HG03457 (cell line): ENCODE measurements around the gene ADK.
"Not testable (repeated sequence)": the region's sequence is repeated elsewhere in the genome, so short reads cannot be mapped to it uniquely, and the experiment has no call there.

Experiments used
- ATAC-seq: cut with Tn5 transposase; IDR thresholded peaks from one replicate; pipeline ENCODE4 v1.9.1; 2021; ENCODE audit warnings: moderate number of reproducible peaks; ENCODE audit not compliant: unreplicated experiment

ADK gene

DNA sequence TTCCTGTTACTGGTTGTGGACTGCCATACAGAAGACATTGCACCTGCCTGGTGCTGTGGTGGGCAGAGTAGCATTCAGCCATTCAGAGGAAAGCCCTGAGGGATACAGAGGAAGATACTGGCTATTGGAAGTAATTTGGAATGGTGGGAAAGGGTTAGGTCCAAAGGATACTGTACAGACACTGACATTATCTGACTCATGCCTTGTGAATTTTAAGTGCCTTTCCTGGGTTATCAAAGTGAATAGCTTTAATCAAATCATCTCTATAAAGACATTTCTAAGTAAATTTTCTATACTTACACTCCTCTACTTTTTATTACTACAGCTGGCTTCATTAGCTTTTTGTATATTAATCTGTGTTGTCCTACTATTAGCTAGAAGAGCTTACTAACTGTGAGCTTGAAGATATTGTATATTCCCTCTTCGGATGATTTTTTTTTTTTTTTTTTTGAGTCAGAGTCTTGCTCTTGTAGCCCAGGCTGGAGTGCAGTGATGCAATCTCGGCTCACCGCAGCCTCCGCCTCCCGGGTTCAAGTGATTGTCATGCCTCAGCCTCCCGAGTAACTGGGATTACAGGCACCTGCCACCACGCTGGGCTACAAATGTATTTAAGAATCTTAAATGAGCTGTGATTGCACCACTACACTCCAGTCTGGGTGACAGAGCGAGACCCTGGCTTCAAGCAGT lies 186.5 kb downstream of the ADK start:
- no peak for ATAC-seq

DNA sequence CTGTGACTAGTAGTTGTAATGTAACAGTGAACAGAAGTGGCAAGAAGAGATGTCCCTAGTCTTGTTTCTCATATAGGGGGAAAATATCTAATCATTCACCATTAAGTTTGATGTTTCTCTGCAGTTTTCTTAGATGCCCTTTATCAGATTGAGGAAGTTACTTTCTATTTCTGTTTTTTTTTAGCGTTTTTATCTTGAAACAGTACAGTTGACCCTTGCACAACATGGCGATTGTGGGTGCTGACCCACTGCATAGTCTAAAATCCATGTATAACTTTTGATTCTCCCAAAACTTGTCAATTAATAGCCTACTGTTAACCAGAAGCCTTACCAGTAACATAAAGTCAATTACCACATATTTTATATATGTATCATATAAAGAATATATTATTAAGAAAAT lies 192.0 kb downstream of the ADK start:
- no peak for ATAC-seq

DNA sequence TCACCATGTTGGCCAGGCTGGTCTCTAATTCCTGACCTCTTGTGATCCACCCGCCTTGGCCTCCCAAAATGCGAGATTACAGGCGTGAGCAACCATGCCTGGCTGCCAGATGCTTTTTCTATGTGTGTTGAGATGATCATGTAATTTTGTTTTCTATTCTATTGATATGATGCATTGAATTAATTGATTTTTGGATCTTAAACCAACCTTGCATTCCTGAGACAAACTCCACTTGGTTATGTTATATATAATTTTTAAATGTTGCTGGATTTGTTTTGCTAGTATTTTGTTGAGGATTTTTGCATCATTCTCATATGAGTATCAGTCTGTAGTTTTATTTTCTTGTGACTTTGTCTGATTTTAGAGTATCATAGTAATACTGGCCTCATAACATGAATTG lies 192.8 kb downstream of the ADK start:
- ATAC-seq, result no peak

DNA sequence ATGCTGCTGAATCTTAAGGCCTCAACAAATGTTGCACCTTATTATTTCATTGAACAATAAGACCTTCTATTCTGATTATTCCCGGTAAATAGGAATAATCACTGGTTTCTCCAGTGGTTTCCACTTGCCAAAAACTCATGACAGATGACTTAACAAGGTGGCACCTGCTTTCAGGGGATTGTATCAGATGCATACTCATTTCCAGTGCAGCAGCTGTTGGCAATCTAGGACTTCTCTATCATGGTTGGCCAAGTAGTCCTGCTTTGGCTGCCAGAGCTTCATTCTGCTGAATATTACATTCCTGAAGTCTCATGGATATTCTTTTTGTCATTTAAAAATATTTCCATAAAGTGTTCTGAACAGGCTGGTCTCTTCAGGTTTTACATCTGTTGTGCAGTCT lies 193.3 kb downstream of the ADK start:
- no peak for ATAC-seq

DNA sequence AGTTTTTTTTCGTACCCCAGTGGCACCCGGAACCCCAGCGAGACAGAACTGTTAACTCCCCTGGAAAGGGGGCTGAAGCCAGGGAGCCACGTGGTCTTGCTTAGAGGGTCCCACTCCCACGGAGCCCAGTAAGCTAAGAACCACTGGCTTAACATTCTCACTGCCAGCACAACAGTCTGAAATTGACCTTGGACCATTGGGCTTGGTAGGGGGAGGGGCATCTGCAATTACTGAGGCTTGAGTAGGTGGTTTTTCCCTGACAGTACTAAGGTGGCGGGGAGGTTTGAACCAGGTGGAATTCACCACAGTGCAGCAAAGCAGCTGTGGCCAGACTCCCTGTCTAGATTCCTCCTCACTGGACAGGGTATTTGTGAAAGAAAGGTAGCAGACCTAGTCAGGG lies 196.5 kb downstream of the ADK start:
- ATAC-seq, result no peak

DNA sequence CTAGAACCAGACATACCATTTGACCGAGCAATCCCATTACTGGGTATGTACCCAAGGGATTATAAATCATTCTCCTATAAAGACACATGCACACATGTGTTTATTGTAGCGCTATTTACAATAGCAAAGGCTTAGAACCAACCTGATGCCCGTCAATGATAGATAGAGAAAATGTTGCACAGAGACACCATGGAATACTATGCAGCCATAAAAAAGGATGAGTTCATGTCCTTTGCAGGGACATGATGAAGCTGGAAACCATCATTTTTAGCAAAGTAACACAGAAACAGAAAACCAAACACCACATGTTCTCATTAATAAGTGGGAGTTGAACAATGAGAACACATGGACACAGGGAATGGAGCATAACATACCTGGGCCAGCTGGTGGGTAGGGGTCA lies 202.0 kb downstream of the ADK start:
- ATAC-seq, result not testable (repeated sequence)

DNA sequence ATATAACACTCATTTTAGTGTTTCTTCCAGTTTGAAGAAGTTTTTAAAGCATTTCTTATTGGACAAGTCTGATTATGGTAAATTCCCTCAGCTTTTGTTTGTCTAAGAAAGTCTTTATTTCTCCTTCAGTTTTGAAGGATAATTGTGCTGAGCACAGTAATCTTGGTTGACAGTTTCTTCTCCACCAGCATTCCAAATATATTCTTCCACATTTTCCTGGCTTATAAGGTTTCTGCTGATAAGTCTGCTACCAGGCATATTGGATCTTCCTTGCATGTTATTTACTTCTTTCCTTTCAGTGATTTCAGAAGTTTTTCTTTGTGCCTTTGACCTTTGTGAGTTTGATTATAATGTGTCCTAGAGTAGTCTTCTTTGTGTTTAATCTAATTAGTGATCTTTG lies 210.7 kb downstream of the ADK start:
- ATAC-seq, result no peak

DNA sequence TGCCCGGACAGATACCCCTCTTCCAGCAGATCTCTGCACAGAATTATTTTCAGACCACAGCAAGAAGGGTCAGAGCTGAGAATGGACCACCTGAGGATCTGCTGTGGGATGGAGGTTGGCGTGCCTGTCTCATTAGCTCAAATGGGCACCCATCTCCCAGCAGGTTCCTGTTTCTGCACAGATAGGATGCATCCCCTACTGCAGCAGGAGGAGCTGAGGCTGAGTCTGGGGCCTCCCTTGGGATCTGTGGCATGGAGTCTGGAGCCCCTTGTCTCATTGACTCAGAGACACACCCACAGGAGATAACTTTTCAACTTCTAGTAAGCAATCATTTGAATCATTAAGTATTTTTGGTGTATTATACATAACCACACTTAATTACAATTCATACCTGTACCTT lies 212.7 kb downstream of the ADK start:
- no peak for ATAC-seq

DNA sequence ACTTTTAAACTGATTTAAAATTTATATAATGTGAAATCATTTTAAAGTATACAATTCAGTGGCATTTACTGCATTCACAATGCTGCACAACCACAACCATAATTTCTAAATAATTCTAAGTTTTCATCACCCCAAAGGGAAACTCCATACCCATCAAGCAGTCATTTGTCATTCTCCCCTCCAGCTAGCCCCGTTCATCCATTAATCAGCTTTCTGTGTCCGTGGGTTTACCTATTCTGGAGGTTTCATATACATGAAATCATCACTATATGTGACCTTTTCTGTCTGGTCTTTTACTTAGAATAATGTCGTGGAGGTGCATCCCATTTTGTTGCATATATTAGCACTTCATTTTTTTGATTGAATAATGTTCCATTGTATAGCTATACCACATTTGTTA lies 214.1 kb downstream of the ADK start:
- no peak for ATAC-seq

DNA sequence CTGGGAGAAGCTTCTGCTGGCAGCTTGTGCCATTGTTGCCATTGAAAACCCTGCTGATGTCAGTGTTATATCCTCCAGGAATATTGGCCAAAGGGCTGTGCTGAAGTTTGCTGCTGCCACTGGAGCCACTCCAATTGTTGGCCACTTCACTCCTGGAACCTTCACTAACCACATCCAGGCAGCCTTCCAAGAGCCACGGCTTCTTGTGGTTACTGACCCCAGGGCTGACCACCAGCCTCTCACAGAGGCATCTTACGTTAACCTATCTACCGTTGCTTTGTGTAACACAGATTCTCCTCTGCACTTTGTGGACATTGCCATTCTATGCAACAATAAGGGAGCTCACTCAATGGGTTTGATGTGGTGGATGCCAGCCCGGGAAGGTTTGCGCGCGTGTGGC lies 220.7 kb downstream of the ADK start:
- no peak for ATAC-seq

DNA sequence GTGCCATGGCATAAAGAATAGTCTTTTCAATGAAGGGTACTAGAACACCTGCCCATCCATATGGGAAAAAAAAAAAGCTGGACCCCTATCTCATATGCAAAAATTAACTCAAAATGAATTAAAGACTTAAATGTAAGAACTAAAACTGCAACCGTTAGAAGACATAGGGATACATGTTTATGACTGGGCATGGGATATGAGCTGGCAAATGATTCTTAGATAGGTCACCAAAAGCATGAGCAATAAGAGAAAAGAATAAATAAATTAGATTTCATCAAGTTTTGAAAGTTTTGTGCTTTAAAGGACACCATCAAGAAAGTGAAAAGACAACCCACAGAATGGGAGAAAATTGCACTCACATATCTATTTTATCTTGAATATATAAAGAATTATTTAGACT lies 222.0 kb downstream of the ADK start:
- no peak for ATAC-seq

DNA sequence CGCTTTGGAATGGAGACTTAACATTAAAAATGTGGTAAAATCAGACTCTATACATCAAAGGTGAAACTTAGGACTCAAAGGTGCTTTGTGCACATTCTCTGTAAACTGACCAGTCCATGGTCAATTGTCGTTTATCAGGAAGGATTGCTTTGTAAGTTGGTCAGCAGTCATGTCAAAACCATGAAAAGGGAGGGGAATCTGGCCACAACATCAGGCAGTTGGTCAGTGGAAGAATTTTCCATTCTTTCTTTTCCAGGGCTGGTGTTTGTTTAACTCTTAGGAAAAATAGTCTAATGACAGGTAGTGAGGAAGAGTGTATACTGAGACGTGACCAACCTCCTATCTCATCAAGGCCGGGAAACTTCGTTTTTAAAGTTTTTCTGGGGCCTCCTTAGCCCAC lies 226.5 kb downstream of the ADK start:
- no peak for ATAC-seq

DNA sequence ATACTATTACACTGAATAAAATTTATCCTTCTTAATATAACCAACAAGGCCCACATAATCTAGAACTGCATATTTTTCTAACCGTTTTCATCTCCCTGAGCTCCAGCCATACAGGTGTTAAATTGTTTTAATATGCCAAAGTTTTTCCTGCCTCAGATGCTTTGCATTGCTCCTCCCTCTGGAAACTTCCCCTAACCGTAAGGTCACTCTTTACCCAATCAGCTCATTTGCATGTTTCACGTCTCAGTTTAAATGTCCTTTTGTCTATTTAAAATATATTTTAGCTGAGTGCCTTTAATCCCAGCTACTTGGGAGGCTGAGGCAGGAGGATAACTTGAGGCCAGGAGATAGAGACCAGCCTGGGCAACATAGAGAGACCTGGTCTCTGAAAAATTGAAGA lies 228.5 kb downstream of the ADK start:
- ATAC-seq, result no peak

DNA sequence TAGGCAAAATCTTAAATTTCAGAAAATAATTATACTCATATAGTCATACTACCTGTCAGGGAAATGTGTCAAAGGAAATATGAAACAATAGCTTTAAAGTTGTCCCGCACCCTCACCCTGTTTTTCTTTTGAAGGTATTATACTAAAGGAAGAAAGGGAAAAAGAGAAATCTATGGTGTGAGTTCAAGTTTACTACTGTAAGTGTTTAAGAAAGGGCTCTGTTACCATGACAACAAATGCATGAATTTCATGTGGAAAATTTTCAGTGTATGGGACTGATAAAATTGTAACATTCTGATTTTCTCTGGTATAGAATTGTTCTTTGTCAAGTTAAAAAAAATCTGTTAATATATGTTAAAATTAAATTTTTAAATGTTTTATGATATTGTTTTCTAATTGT lies 229.8 kb downstream of the ADK start:
- no peak for ATAC-seq

DNA sequence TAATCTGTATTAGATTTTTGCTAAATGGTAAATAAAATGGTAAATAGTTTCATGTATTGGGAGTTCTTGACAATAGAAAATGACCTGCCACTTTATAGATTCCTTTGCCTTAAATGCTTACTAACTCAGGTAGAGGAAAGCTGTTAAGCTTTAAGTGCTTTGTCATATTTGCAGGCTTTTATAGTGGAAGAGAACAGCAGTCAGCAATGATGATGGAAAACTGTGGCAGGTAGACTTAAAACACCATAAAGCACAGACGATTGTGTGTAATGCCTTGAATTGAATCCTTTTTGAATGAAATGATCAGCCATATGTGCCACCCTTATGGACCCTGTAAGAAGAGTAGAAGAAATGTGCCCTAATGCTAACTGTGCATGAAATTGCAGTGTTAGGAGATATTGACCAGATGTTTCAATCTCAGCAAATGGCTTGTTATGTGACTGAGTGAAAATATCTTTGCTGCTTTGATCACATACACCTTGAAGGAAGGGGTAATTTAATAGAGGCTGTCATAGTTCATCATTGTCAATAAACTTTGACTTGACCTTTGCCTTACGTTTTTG lies 230.4 kb downstream of the ADK start:
- no peak for ATAC-seq

DNA sequence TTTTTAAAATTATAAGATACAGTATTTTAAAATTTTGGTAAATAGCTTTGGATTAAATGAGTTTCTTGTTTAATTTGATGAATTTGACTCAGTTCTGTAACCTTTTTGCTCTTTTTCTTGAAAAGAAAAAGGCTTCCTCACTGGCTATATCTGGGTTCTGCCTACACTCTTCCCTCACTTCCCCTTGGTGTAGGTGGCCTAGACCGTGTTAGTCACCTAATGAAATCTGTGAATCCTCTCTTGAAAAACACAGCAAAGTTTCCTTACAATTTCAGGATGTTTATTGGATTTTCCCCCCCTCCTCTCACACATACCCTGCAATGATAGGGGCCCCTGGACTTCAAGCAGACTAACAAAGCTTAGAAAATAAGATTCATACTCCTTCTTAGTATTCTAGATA lies 231.6 kb downstream of the ADK start:
- no peak for ATAC-seq

DNA sequence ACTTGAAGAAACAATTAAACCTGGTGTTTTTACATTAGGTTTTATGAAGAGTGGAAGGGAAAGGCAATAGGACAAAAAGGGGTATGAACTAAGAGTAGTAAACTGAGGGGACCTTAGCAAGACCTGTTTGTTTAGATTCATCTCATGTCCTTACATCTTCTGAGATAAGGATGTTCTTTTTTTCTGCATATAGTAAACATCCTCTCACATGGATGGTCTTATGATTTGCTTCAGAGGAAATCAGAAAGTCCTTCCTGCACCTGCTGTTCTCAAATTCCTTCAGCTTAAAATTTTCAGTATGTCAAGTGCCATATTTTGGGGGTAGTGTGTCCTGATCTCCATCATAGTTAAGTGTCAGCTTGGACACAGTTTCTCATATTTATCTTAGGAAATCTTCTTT lies 232.6 kb downstream of the ADK start:
- no peak for ATAC-seq

DNA sequence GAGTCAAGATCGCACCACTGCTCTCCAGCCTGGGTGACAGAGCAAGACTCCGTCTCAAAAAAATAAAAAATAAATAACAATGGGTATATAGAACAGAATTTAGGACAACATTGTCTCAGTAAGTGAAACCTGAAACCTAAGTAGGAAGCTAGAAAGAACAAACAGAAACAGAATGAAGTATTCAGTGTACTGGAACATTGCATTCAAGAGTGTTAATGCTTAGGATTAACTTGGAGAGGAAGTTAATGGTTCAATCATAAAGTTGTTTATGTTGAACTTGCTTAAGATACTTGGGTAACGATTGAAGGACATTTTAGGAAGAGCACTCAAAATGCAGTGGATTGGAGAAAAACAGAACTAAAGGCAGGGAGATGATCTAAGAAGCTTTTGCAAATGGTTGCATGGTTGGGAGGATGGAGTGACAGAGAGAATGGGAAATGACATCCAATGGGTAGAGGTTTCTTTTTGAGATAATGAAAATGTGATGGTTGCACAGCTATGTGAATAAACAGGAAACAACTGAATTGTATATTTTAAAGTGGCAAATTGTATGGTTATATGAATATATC lies 233.7 kb downstream of the ADK start:
- no peak for ATAC-seq

DNA sequence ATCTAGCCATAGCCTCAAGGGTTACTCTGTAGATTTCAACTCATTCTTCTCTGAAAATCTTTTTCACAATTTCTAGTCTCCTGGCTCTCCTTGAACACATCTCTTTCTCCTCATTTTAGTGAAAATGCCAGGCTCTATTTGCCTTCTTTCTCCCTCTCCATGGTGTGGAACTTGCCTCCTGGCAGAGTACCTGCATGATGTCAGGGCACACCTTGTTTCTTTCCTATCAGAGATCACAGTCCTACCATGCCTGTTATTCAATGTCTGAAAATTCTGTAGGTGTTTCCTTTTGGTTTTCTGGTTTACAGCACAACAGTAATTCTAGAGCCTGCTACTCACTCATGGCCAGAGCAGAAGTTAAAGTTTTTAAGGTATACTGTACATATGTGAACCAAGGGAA lies 237.8 kb downstream of the ADK start:
- ATAC-seq, result no peak

DNA sequence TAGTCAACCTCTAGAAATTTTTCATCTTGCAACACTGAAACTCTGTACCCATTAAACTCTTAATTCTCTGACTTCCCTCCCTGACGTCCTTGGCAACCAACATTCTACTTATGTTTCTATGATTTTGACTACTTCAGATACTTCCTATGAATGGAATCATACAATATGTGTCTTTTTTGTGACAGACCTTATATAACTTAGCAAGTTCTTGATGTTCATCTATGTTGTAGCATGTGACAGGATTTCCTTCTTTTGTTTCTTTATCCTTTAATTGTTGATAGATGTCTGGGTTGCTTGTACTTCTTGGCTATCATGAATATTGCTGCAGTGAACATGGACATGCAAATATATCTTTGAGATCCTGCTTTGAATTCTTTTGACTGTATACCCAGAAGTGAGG lies 240.8 kb downstream of the ADK start:
- ATAC-seq, result no peak

DNA sequence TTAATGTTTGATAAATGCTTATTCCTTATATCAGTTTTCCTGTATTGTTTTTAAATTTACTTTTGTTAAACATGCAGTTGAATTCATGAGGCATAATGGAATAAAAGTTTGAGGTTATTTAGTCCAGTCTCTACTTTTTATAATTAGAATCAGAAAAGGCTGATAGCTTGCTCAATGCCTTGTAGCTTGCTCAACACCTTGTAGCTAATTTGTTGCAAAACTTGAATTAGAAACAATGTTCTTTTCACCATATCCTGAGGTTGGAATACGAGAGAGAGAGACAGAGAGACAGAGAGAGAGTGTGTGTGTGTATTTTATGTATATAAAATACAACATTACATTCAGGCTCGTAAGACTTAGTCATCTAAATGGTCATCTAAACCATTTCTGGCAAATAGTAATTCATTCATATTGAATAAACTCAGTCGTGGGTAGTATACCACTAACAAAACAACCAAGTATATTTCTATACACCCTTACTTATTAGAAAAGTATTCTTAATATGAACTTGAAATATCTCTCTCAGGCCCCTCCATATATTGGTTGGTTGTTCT lies 243.5 kb downstream of the ADK start:
- ATAC-seq, result no peak

DNA sequence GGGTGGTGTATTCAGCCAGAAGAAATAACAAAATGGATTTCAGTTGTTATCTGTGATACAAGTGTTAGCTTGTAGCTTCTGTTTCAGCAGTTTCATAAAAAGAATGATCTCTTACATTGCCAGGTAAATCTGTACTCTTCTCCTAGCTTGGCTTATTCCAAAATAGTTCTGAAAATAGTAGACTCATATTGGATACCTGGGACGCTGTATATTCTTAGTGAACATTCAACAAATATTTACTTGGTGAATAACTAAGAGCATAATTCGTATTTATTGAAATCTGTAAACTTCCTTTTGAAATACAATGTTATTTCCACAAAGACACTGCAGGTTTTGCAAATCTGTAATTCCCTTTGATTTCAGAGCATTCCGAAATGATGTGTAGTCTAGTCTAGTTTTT lies 249.2 kb downstream of the ADK start:
- no peak for ATAC-seq

DNA sequence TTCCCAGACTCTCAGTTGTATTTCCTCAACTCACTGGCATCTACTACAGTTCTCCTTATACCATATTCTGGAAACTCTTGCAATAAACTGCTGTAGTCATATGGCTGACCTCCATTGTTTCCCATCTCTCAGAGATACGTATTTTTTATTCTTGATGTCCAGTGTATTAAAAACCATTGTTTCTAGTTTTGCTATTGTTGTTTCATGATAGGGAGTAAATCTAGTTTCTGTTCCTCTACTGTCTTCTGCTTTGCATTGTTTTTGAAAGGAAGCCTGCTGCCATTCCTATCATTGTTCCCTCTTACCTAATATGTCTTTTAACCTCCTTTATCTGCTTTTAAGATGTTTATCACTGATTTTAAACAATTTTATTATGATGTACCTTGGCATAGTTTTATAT lies 255.0 kb downstream of the ADK start:
- no peak for ATAC-seq
